ENCODE results near the gene BIRC2. TPM values are rescaled to one million over a fixed set of nuclear protein-coding genes. Genes with fewer than 3 reads are reported as not detected.

BIRC2 gene
- total RNA-seq, 1 donor from 2014 or later: 56.6 TPM

- FAIRE-seq: no peak
- no peak overlapping the region for H3K4me3 ChIP-seq (ENCODE audit: low read depth, low read length)
- no peaks in the 10 kb centered on the region for H3K27me3 ChIP-seq (ENCODE audit: control insufficient read depth, insufficient read depth, low read length)
- no peak for DNase-seq (ENCODE audit: low read depth)
- TF ChIP-seq CTCF (IDR thresholded peaks at IDR 0.05; ENCODE audit: insufficient read depth, low read length, severe bottlenecking): no peak
- H3K36me3 ChIP-seq (ENCODE audit: control insufficient read depth, insufficient read depth, low read length): peaks cover 3% of the 10 kb centered on the region
Observed at GRCh38 chr11:102426000-102426399, 79.0 kb downstream of the BIRC2 start.

- Histone ChIP-seq H3K27me3 (ENCODE audit: control insufficient read depth, insufficient read depth, low read length) (no peaks in the 10 kb centered on the region), H3K36me3 (ENCODE audit: control insufficient read depth, insufficient read depth, low read length) (peaks cover 3% of the 10 kb centered on the region), H3K4me3 (ENCODE audit: low read depth, low read length) (no peak overlapping the region)
- FAIRE-seq (no peak), DNase-seq (ENCODE audit: low read depth) (no peak)
- no peak for TF ChIP-seq CTCF (IDR thresholded peaks at IDR 0.05; ENCODE audit: insufficient read depth, low read length, severe bottlenecking)
Observed at GRCh38 chr11:102426570-102426969, 79.6 kb downstream of the BIRC2 start.

- FAIRE-seq: no peak
- no peak for DNase-seq (ENCODE audit: low read depth)
- no peaks in the 10 kb centered on the region for H3K27me3 ChIP-seq (ENCODE audit: control insufficient read depth, insufficient read depth, low read length)
- peaks cover 3% of the 10 kb centered on the region for H3K36me3 ChIP-seq (ENCODE audit: control insufficient read depth, insufficient read depth, low read length)
- no peak overlapping the region for H3K4me3 ChIP-seq (ENCODE audit: low read depth, low read length)
- TF ChIP-seq CTCF (IDR thresholded peaks at IDR 0.05; ENCODE audit: insufficient read depth, low read length, severe bottlenecking): no peak
Observed at GRCh38 chr11:102427068-102427467, 80.1 kb downstream of the BIRC2 start.

Other genes starting within 250 kb of the BIRC2 start
- 151 and 152 TPM in 2 replicates for gene YAP1, start 236.8 kb upstream of the BIRC2 start, total RNA-seq
- 1.3 and 1.4 TPM in 2 replicates for gene BIRC3, start 29.7 kb upstream of the BIRC2 start, total RNA-seq
- gene TMEM123, start 105.6 kb downstream of the BIRC2 start, total RNA-seq: 172 and 197 TPM in 2 replicates
- not detected in 2 replicates for gene MMP7, start 183.5 kb downstream of the BIRC2 start, total RNA-seq

Data from bronchial epithelial cell (primary cell).